C1 segment of cervical spinal cord (tissue), 14 donors: Measurements from ENCODE around the gene SLC8A1.

ENCODE experiments used
- DNase-seq, 14 donors: peaks; one replicate each; lab custom pipeline; 2025; lab: John Stamatoyannopoulos, UW

The SLC8A1 gene

GRCh38 chr2:40049781-40050180, 402.1 kb downstream of the SLC8A1 start:
- DNase-seq = no peak

- DNase-seq = no peak
Measured at GRCh38 chr2:40048506-40048905, 403.4 kb downstream of the SLC8A1 start.

GRCh38 chr2:40047406-40047805, 404.5 kb downstream of the SLC8A1 start:
- no peak for DNase-seq
